Stimulated activated CD8-positive, alpha-beta memory T cell treated with anti-CD3 and anti-CD28 coated beads, Interleukin-7, amount 100 ng/mL, for 48 hours (primary cell): ENCODE measurements around the gene PLPP1.
A peak's percentile ranks its signal among the peaks of the same experiment; 100 is the strongest.

Experiments
- DNase-seq, 2 donors: peaks; one replicate each; pipeline ENCODE4 v3.0.0-alpha.2; 2020; ENCODE audit warnings: low read depth in 1 of 2; ENCODE audit errors: extremely low read depth in 1 of 2

Gene PLPP1

GRCh38 chr5:55534436-55535198 lies at the start of gene PLPP1:
Gene PLPP1 (minus strand): TSS chr5:55534964. CDS start chr5:55534629, 335 bp downstream.
- peak; percentile 62 to 77 for DNase-seq

- DNase-seq: no peak
These were observed 48.8 kb upstream of the PLPP1 start for GRCh38 chr5:55583578-55583977.

GRCh38 chr5:55582256-55582655 lies 47.5 kb upstream of the PLPP1 start:
- DNase-seq: no peak

- no peak for DNase-seq
These were observed 45.3 kb upstream of the PLPP1 start for GRCh38 chr5:55580042-55580441.

- no peak for DNase-seq
These were observed 44.0 kb upstream of the PLPP1 start for GRCh38 chr5:55578771-55579170.

GRCh38 chr5:55577353-55578060 lies 42.7 kb upstream of the PLPP1 start:
- DNase-seq: no peak

GRCh38 chr5:55576661-55577060 lies 41.9 kb upstream of the PLPP1 start:
- DNase-seq: no peak

- no peak for DNase-seq
These were observed 41.2 kb upstream of the PLPP1 start for GRCh38 chr5:55575815-55576583.

- no peak for DNase-seq
These were observed 37.8 kb upstream of the PLPP1 start for GRCh38 chr5:55572600-55572999.

- no peak for DNase-seq
These were observed 37.3 kb upstream of the PLPP1 start for GRCh38 chr5:55572020-55572419.

GRCh38 chr5:55570570-55570969 lies 35.8 kb upstream of the PLPP1 start:
- DNase-seq: no peak

GRCh38 chr5:55570026-55570425 lies 35.3 kb upstream of the PLPP1 start:
- no peak for DNase-seq

GRCh38 chr5:55569513-55569865 lies 34.7 kb upstream of the PLPP1 start:
- no peak for DNase-seq

- no peak for DNase-seq
These were observed 34.1 kb upstream of the PLPP1 start for GRCh38 chr5:55568654-55569512.

GRCh38 chr5:55564721-55565120 lies 30.0 kb upstream of the PLPP1 start:
- DNase-seq: no peak

- no peak for DNase-seq
These were observed 23.7 kb upstream of the PLPP1 start for GRCh38 chr5:55558484-55558883.

- DNase-seq: no peak
These were observed 22.4 kb upstream of the PLPP1 start for GRCh38 chr5:55557123-55557522.

- DNase-seq: no peak
These were observed 19.9 kb upstream of the PLPP1 start for GRCh38 chr5:55554585-55555202.

- no peak for DNase-seq
These were observed 17.1 kb upstream of the PLPP1 start for GRCh38 chr5:55551904-55552303.

- DNase-seq: no peak
These were observed 16.6 kb upstream of the PLPP1 start for GRCh38 chr5:55551358-55551757.
